Measurements from ENCODE around the gene SCN10A.

Gene SCN10A

GRCh38 chr3:38739931-38740330 is 76.1 kb downstream of the SCN10A start:
- no peak overlapping the region for H3K4me3 ChIP-seq (ENCODE audit: low read depth, low read length)
- TF ChIP-seq CTCF (IDR thresholded peaks at IDR 0.05; ENCODE audit: insufficient read depth, low read depth, low read length, missing control alignments), result no peak
- no peak for DNase-seq (ENCODE audit: low read depth)

GRCh38 chr3:38739396-38739689 is 76.7 kb downstream of the SCN10A start:
- no peak for DNase-seq (ENCODE audit: low read depth)
- no peak overlapping the region for H3K4me3 ChIP-seq (ENCODE audit: low read depth, low read length)
- no peak for TF ChIP-seq CTCF (IDR thresholded peaks at IDR 0.05; ENCODE audit: insufficient read depth, low read depth, low read length, missing control alignments)

GRCh38 chr3:38738630-38739395 is 77.2 kb downstream of the SCN10A start:
- peak; percentile 41 for DNase-seq (ENCODE audit: low read depth)
- no peak overlapping the region for H3K4me3 ChIP-seq (ENCODE audit: low read depth, low read length)
- TF ChIP-seq CTCF (IDR thresholded peaks at IDR 0.05; ENCODE audit: insufficient read depth, low read depth, low read length, missing control alignments), result peak; percentile 69

- DNase-seq (ENCODE audit: low read depth), result no peak
These were observed 84.5 kb downstream of the SCN10A start for GRCh38 chr3:38731522-38731921.

GRCh38 chr3:38730281-38730680 is 85.7 kb downstream of the SCN10A start:
- no peak overlapping the region for H3K4me3 ChIP-seq (ENCODE audit: low read depth, low read length)
- no peak for DNase-seq (ENCODE audit: low read depth)
- no peak for TF ChIP-seq CTCF (IDR thresholded peaks at IDR 0.05; ENCODE audit: insufficient read depth, low read depth, low read length, missing control alignments)

More at GRCh38 chr3:38731522-38731921, 84.5 kb downstream of the SCN10A start:
- no peak overlapping the region for H3K4me3 ChIP-seq (ENCODE audit: low read depth, low read length)
- TF ChIP-seq CTCF (IDR thresholded peaks at IDR 0.05; ENCODE audit: insufficient read depth, low read depth, low read length, missing control alignments), result no peak

GRCh38 chr3:38728008-38728407 is 88.0 kb downstream of the SCN10A start:
- DNase-seq (ENCODE audit: low read depth), result no peak
- no peak for TF ChIP-seq CTCF (IDR thresholded peaks at IDR 0.05; ENCODE audit: insufficient read depth, low read depth, low read length, missing control alignments)
- H3K4me3 ChIP-seq (ENCODE audit: low read depth, low read length), result no peak overlapping the region

- TF ChIP-seq CTCF (IDR thresholded peaks at IDR 0.05; ENCODE audit: insufficient read depth, low read depth, low read length, missing control alignments), result no peak
- H3K4me3 ChIP-seq (ENCODE audit: low read depth, low read length), result no peak overlapping the region
- no peak for DNase-seq (ENCODE audit: low read depth)
These were observed 89.3 kb downstream of the SCN10A start for GRCh38 chr3:38726751-38727150.
